Fibroblast of peridontal ligament (primary cell): ENCODE data around the gene INHBC.
"Not testable (repeated sequence)": the region's sequence is repeated elsewhere in the genome, so short reads cannot be mapped to it uniquely, and the experiment has no call there.

Experiments
- DNase-seq: peaks from one replicate; pipeline ENCODE4 v3.0.0-alpha.2; 2010; ENCODE audit errors: extremely low read depth

The INHBC gene

GRCh38 chr12:57487055-57487596 lies 52.5 kb downstream of the INHBC start:
- no peak for DNase-seq

- DNase-seq, result peak; percentile 96
Measured at GRCh38 chr12:57487597-57488401, 53.2 kb downstream of the INHBC start, which contains the start of gene MARS1. TSS of gene MARS1 (plus strand) at chr12:57488068. CDS start at chr12:57488091, 23 bp downstream.

GRCh38 chr12:57488402-57489156 lies 54.0 kb downstream of the INHBC start:
- peak; percentile 18 for DNase-seq

- DNase-seq, result no peak
Measured at GRCh38 chr12:57489157-57489641, 54.6 kb downstream of the INHBC start.

GRCh38 chr12:57490126-57490525 lies 55.5 kb downstream of the INHBC start:
- no peak for DNase-seq

GRCh38 chr12:57491393-57492280 lies 57.1 kb downstream of the INHBC start:
- no peak for DNase-seq

- not testable (repeated sequence) for DNase-seq
Measured at GRCh38 chr12:57495051-57495701, 60.6 kb downstream of the INHBC start.

- DNase-seq, result no peak
Measured at GRCh38 chr12:57496822-57497221, 62.2 kb downstream of the INHBC start.

- no peak for DNase-seq
Measured at GRCh38 chr12:57497223-57498131, 62.9 kb downstream of the INHBC start.

- no peak for DNase-seq
Measured at GRCh38 chr12:57498132-57498502, 63.5 kb downstream of the INHBC start.

GRCh38 chr12:57498571-57498970 lies 64.0 kb downstream of the INHBC start:
- DNase-seq, result no peak

- DNase-seq, result no peak
Measured at GRCh38 chr12:57500213-57500612, 65.6 kb downstream of the INHBC start.
